Measurements from ENCODE around the gene ZBTB21.

DNA sequence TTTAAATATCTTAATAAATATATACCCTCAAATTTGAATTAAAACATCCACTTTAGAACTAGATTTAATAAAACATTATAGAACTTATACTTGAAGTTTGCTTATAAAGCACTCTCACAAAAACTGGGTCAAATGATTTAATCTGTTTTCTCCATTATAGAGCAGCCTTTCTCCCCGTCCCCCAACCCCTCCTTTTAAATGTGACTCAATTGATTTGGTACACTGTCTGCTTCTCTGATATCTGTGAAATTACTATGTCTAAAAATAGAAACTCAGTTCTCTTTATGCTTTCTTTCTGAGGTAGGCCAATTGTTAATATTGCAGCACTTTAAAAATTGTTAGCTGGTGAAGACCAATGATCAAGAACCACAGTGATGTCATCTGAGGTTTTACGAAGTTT, 6.9 kb upstream of the ZBTB21 start:
- TF ChIP-seq, protein P1, sequence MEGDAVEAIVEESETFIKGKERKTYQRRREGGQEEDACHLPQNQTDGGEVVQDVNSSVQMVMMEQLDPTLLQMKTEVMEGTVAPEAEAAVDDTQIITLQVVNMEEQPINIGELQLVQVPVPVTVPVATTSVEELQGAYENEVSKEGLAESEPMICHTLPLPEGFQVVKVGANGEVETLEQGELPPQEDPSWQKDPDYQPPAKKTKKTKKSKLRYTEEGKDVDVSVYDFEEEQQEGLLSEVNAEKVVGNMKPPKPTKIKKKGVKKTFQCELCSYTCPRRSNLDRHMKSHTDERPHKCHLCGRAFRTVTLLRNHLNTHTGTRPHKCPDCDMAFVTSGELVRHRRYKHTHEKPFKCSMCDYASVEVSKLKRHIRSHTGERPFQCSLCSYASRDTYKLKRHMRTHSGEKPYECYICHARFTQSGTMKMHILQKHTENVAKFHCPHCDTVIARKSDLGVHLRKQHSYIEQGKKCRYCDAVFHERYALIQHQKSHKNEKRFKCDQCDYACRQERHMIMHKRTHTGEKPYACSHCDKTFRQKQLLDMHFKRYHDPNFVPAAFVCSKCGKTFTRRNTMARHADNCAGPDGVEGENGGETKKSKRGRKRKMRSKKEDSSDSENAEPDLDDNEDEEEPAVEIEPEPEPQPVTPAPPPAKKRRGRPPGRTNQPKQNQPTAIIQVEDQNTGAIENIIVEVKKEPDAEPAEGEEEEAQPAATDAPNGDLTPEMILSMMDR (conservative IDR thresholded peaks at IDR 0.05; ENCODE audit: low read depth in 2 of 2) = no peak
- TF ChIP-seq ZNF114 (CRISPR knock-in tag; IDR thresholded peaks at IDR 0.05) (no peak), POLR2AphosphoS5 (IDR thresholded peaks at IDR 0.05; ENCODE audit: low read depth) (no peak), JUNB (IDR thresholded peaks at IDR 0.05; ENCODE audit: unreplicated experiment) (no peak), EZH2phosphoT487 (IDR thresholded peaks at IDR 0.05; ENCODE audit: unreplicated experiment) (no peak), NANOG (IDR thresholded peaks at IDR 0.05; ENCODE audit: borderline replicate concordance) (no peak), ZNF462 (CRISPR knock-in tag; IDR thresholded peaks at IDR 0.05) (no peak), ZNF331 (CRISPR knock-in tag; IDR thresholded peaks at IDR 0.05; ENCODE audit: low read depth) (no peak), STAT1 (IDR thresholded peaks at IDR 0.05; ENCODE audit: unreplicated experiment) (no peak), EZH2 (IDR thresholded peaks at IDR 0.05; ENCODE audit: low read depth, unreplicated experiment) (no peak), REST (IDR thresholded peaks at IDR 0.05; ENCODE audit: unreplicated experiment) (no peak)
